Skeletal muscle satellite cell (primary cell): ENCODE measurements around the gene PSG6. TPM values are rescaled to one million over a fixed set of nuclear protein-coding genes. Genes with fewer than 3 reads are reported as not detected.
A peak's percentile ranks its signal among the peaks of the same experiment; 100 is the strongest.
"Not testable (repeated sequence)": the region's sequence is repeated elsewhere in the genome, so short reads cannot be mapped to it uniquely, and the experiment has no call there.

Source experiments
- H3K27me3 ChIP-seq: 2 replicates; pipeline ENCODE4 v1.7.0; 2013; ENCODE audit warnings: low read length; ENCODE audit not compliant: control insufficient read depth, insufficient read depth
- H3K36me3 ChIP-seq: 2 replicates; pipeline ENCODE4 v1.7.0; 2013; ENCODE audit warnings: mild to moderate bottlenecking, control low read depth, low read length; ENCODE audit not compliant: insufficient read depth
- H3K4me1 ChIP-seq: 2 replicates; pipeline ENCODE4 v1.7.0; 2013; ENCODE audit warnings: low read length; ENCODE audit not compliant: control insufficient read depth, insufficient read depth
- H3K4me2 ChIP-seq: 2 replicates; pipeline ENCODE4 v1.7.0; 2013; ENCODE audit warnings: mild to moderate bottlenecking, low read length
- H3K4me3 ChIP-seq: 2 replicates; pipeline ENCODE4 v1.7.0; 2013; ENCODE audit warnings: low read length
- H3K9ac ChIP-seq: 2 replicates; pipeline ENCODE4 v1.7.0; 2013; ENCODE audit warnings: mild to moderate bottlenecking, low read depth, low read length, moderate library complexity
- H3K9me3 ChIP-seq: replicated peaks from 2 replicates; pipeline ENCODE4 v1.7.0; 2013; ENCODE audit warnings: mild to moderate bottlenecking, control low read depth, low read length
- total RNA-seq: library from RNA; depleted of rRNA; stranded (reverse); fragments of >200 nt; gene quantifications from 2 replicates; pipeline ENCODE4 v1.2.3, GENCODE V29; 2012; rRNA removed

Gene PSG6
- not detected in 2 replicates for total RNA-seq

- not testable (repeated sequence) for H3K9ac ChIP-seq, H3K36me3 ChIP-seq, H3K4me2 ChIP-seq, H3K4me3 ChIP-seq, H3K4me1 ChIP-seq, H3K27me3 ChIP-seq, H3K9me3 ChIP-seq
Measured at GRCh38 chr19:42917634-42918033, at the start of gene PSG6. Gene PSG6, minus strand, starts transcription at chr19:42917894. Its CDS starts 102 bp downstream, at chr19:42917792.

- Histone ChIP-seq H3K4me1 (peaks cover 7% of the 10 kb centered on the region), H3K36me3 (no peaks in the 10 kb centered on the region), H3K4me3 (no peak overlapping the region), H3K4me2 (no peak overlapping the region), H3K27me3 (no peaks in the 10 kb centered on the region), H3K9me3 (no peaks in the 10 kb centered on the region), H3K9ac (no peak overlapping the region)
Measured at GRCh38 chr19:42965176-42965575, 47.5 kb upstream of the PSG6 start.

- Histone ChIP-seq H3K36me3 (no peaks in the 10 kb centered on the region), H3K9ac (no peak overlapping the region), H3K27me3 (no peaks in the 10 kb centered on the region), H3K4me1 (peaks cover 7% of the 10 kb centered on the region), H3K9me3 (no peaks in the 10 kb centered on the region), H3K4me2 (no peak overlapping the region), H3K4me3 (no peak overlapping the region)
Measured at GRCh38 chr19:42961119-42961518, 43.4 kb upstream of the PSG6 start.

GRCh38 chr19:42952126-42952525, 34.4 kb upstream of the PSG6 start:
- H3K9ac ChIP-seq, H3K27me3 ChIP-seq, H3K4me3 ChIP-seq, H3K4me2 ChIP-seq, H3K36me3 ChIP-seq, H3K4me1 ChIP-seq, H3K9me3 ChIP-seq: not testable (repeated sequence)

GRCh38 chr19:42951476-42951875, 33.8 kb upstream of the PSG6 start:
- not testable (repeated sequence) for H3K36me3 ChIP-seq, H3K9ac ChIP-seq, H3K27me3 ChIP-seq, H3K9me3 ChIP-seq, H3K4me2 ChIP-seq, H3K4me3 ChIP-seq, H3K4me1 ChIP-seq

- Histone ChIP-seq H3K9ac (no peak overlapping the region), H3K27me3 (no peaks in the 10 kb centered on the region), H3K4me1 (no peaks in the 10 kb centered on the region), H3K4me3 (no peak overlapping the region), H3K4me2 (no peak overlapping the region), H3K36me3 (no peaks in the 10 kb centered on the region), H3K9me3 (no peaks in the 10 kb centered on the region)
Measured at GRCh38 chr19:42942187-42942789, 24.6 kb upstream of the PSG6 start.

- not testable (repeated sequence) for H3K27me3 ChIP-seq
Measured at GRCh38 chr19:42937107-42937506, 19.4 kb upstream of the PSG6 start, which contains the start of gene PSG7. Gene PSG7, minus strand, starts transcription at chr19:42937207. Its CDS starts 131 bp downstream, at chr19:42937076.

GRCh38 chr19:42934726-42935125, 17.0 kb upstream of the PSG6 start:
- not testable (repeated sequence) for H3K9ac ChIP-seq, H3K4me3 ChIP-seq, H3K36me3 ChIP-seq, H3K4me2 ChIP-seq, H3K27me3 ChIP-seq, H3K9me3 ChIP-seq
- H3K4me1 ChIP-seq: peaks cover 22% of the 10 kb centered on the region

More at GRCh38 chr19:42937107-42937506, 19.4 kb upstream of the PSG6 start, which contains the start of gene PSG7:
- H3K4me3 ChIP-seq, H3K36me3 ChIP-seq, H3K9me3 ChIP-seq, H3K4me2 ChIP-seq, H3K9ac ChIP-seq: not testable (repeated sequence)
- peaks cover 18% of the 10 kb centered on the region for H3K4me1 ChIP-seq

GRCh38 chr19:42934183-42934582, 16.5 kb upstream of the PSG6 start:
- not testable (repeated sequence) for H3K27me3 ChIP-seq, H3K9ac ChIP-seq, H3K4me3 ChIP-seq, H3K9me3 ChIP-seq, H3K36me3 ChIP-seq, H3K4me2 ChIP-seq
- H3K4me1 ChIP-seq: peaks cover 22% of the 10 kb centered on the region

GRCh38 chr19:42933412-42933811, 15.7 kb upstream of the PSG6 start:
- Histone ChIP-seq H3K9ac (peak overlapping the region; percentile 59), H3K4me1 (peaks cover 22% of the 10 kb centered on the region), H3K4me2 (peak overlapping the region; percentile 13)
- not testable (repeated sequence) for H3K4me3 ChIP-seq, H3K9me3 ChIP-seq, H3K27me3 ChIP-seq, H3K36me3 ChIP-seq

- not testable (repeated sequence) for H3K9me3 ChIP-seq, H3K4me3 ChIP-seq, H3K36me3 ChIP-seq
- H3K9ac ChIP-seq: peak overlapping the region; percentile 59
- H3K4me2 ChIP-seq: peak overlapping the region; percentile 17
- peaks cover 22% of the 10 kb centered on the region for H3K4me1 ChIP-seq
- H3K27me3 ChIP-seq: peaks cover 16% of the 10 kb centered on the region
Measured at GRCh38 chr19:42932485-42933101, 14.9 kb upstream of the PSG6 start.

- not testable (repeated sequence) for H3K9me3 ChIP-seq, H3K36me3 ChIP-seq, H3K4me2 ChIP-seq, H3K4me3 ChIP-seq, H3K9ac ChIP-seq
- Histone ChIP-seq H3K4me1 (peaks cover 22% of the 10 kb centered on the region), H3K27me3 (peaks cover 28% of the 10 kb centered on the region)
Measured at GRCh38 chr19:42930214-42930613, 12.5 kb upstream of the PSG6 start.
